Hair follicular keratinocyte (primary cell): Measurements from ENCODE around the gene RAP1A. TPM values are rescaled to one million over a fixed set of nuclear protein-coding genes. Genes with fewer than 3 reads are reported as not detected.

Experiments
- total RNA-seq: library from RNA; depleted of rRNA; stranded (reverse); fragments of >200 nt; gene quantifications from 2 replicates; pipeline ENCODE4 v1.2.3, GENCODE V29; 2015

Gene RAP1A
- 21.8 and 26.2 TPM in 2 replicates for total RNA-seq

GRCh38 chr1:111619635-111620440 lies at the start of gene RAP1A:
Gene RAP1A (plus strand): TSS chr1:111619789. CDS start chr1:111691361, 71,572 bp downstream.

GRCh38 chr1:111739194-111739924 lies 119.8 kb downstream of the RAP1A start, which contains the start of gene INKA2:
Gene INKA2 (minus strand): TSS chr1:111739395. CDS start chr1:111739242, 153 bp downstream.

GRCh38 chr1:111755331-111756123 lies 135.9 kb downstream of the RAP1A start, which contains the start of gene DDX20:
Gene DDX20 (plus strand): TSS chr1:111755901. CDS start chr1:111755925, 24 bp downstream.

Other genes with a start within 250 kb of the RAP1A start
- 0.11 and 0.16 TPM in 2 replicates for gene OVGP1, start 192.1 kb upstream of the RAP1A start, total RNA-seq
- 42.6 and 66.7 TPM in 2 replicates for gene WDR77, start 170.5 kb upstream of the RAP1A start, total RNA-seq
- gene ATP5PB, start 170.3 kb upstream of the RAP1A start, total RNA-seq, result 351 and 383 TPM in 2 replicates
- not detected in 2 replicates for gene C1orf162, start 145.8 kb upstream of the RAP1A start, total RNA-seq
- gene ADORA3, start 116.2 kb upstream of the RAP1A start, total RNA-seq, result not detected in 2 replicates
- not detected in 2 replicates for gene TMIGD3, start 116.2 kb upstream of the RAP1A start, total RNA-seq
- 2.0 and 2.1 TPM in 2 replicates for gene INKA2, start 119.6 kb downstream of the RAP1A start, total RNA-seq
- gene DDX20, start 136.1 kb downstream of the RAP1A start, total RNA-seq, result 12.2 and 23.8 TPM in 2 replicates